ENCODE measurements around the gene PTPRN2. TPM values are rescaled to one million over a fixed set of nuclear protein-coding genes. Genes with fewer than 3 reads are reported as not detected.
"Not testable (repeated sequence)": the region's sequence is repeated elsewhere in the genome, so short reads cannot be mapped to it uniquely, and the experiment has no call there.

The PTPRN2 gene
- total RNA-seq, 1 experiment from 2014 or later = 3.8 TPM

DNA sequence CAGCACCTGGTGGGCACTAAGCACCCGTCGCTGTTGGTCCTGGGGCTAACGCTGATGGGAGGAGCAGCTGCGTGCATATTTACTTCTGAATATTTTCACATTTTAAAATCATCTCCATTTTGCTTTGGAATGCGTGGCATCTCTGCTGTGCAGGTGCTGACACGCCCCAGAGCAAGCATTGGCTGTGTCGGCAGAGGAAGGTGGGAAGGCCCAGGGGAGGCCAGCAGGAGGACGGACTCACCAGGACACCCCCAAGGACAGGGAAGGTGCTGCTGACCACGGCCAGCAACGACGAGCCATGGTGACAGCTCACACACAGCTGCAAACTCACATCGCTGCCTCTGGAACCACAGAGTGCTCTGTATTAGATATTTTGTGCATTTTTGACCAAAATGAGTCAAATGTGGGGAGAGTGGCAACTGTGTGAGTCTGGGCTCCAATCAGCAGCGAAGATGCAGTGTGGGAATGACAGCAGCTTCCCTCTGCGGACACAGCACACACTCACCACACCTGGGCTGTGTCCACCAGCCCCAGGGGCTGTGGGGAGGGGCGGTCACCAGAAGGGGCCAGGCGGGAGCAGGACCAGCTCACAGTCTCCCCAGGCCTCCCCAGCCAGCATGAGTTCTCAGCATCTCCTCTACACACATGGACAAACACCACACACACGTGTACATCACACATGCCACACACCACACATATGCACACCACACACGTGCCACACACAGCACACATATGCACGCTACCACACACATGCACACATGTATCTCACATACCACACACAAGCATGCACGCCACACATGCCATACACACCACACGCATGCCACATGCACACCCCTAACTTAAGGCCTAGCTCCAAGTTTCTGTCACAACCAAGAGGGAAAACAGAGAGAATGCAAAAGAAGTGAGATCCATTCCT is 58.2 kb downstream of the PTPRN2 start:
- peaks cover 15% of the 10 kb centered on the region; the same call in 1 of the 2 replicates for H3K27me3 ChIP-seq
- no peaks in the 10 kb centered on the region for H3K4me1 ChIP-seq
- no peak overlapping the region for H3K4me3 ChIP-seq
- no peak for DNase-seq
- no peaks in the 10 kb centered on the region for H3K36me3 ChIP-seq
- H3K27ac ChIP-seq = no peak overlapping the region
- no peaks in the 10 kb centered on the region for H3K9me3 ChIP-seq (replicated peaks)

DNA sequence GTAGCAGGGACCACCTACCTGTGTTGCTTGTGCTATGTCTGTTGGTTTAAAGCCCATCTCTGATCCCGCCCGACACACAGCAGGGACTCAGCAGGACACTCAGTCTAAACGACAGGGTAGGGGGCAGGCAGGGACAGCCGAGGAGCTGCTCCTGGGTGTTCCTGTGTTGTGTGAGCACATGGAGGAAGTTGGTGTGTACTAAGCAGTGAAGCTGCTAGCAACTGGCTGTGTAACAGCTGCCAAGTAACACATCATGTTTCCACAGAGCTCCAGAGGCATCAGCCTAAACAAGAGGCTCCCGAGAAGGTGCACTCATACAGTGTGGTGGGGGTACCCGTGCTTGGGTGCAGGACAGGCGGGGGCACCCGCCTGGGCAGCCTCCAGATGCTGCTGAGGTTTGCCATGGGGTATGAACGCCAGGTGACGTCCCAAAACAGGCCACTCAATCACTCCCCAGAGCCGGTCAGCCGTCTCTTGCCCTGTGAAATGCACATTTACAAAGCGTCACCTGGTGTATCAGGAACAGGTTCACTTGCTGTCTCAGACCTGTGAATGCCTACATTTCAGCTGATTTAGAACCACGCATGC is 59.6 kb downstream of the PTPRN2 start:
- DNase-seq = no peak
- Histone ChIP-seq H3K27me3 (peaks cover 15% of the 10 kb centered on the region; the same call in 1 of the 2 replicates), H3K9me3 (replicated peaks) (no peaks in the 10 kb centered on the region)

DNA sequence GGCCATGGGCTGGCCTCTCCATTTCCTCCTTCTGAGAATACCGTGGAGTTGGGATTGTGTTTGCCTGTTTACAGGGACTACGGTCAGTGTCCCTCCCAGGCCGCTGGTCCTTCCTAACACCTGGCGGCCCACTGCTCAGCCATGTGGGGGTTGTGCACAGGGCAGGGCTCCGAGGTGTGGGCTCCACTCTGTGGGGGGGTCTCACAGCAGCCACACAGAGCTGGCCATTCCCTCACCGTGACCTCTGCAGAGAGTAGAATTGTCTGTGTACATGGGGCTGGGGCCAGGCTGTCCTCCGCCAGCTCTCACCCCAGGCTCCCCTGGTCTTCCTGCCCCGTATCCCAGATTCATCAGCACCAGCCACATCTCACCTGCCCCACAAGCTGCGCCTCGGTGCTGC is 60.1 kb downstream of the PTPRN2 start:
- Histone ChIP-seq H3K9me3 (replicated peaks) (no peaks in the 10 kb centered on the region), H3K27ac (no peak overlapping the region), H3K36me3 (no peaks in the 10 kb centered on the region), H3K27me3 (peaks cover 15% of the 10 kb centered on the region; the same call in 1 of the 2 replicates), H3K4me3 (no peak overlapping the region), H3K4me1 (no peaks in the 10 kb centered on the region)
- DNase-seq = no peak

More for the DNA sequence above, 59.6 kb downstream of the PTPRN2 start:
- no peak overlapping the region for H3K4me3 ChIP-seq
- no peak overlapping the region for H3K27ac ChIP-seq
- no peaks in the 10 kb centered on the region for H3K36me3 ChIP-seq
- no peaks in the 10 kb centered on the region for H3K4me1 ChIP-seq

DNA sequence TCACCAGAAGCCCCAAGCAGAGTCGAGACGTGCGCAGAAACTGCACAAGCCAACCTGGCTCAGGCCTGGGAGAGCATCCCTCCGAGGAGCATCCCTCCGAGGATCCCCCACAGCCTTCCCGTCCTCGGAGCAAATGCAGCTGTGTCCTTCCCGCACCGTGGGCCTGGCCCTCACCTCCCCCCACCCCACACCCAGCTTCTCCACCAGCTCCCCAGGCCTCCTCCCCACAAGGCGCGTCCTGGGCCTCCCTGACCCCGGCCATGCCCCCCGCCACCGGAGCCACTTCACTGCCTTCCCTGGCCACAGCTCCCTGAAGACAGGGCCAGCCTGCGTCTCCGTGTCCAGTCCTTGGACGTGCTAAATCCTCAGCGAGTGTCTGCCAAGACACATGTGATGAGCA is 60.6 kb downstream of the PTPRN2 start:
- no peaks in the 10 kb centered on the region for H3K4me1 ChIP-seq
- H3K4me3 ChIP-seq = no peak overlapping the region
- H3K27ac ChIP-seq = no peak overlapping the region
- H3K9me3 ChIP-seq (replicated peaks) = no peaks in the 10 kb centered on the region
- peaks cover 15% of the 10 kb centered on the region; the same call in 1 of the 2 replicates for H3K27me3 ChIP-seq
- no peak for DNase-seq
- H3K36me3 ChIP-seq = no peaks in the 10 kb centered on the region

DNA sequence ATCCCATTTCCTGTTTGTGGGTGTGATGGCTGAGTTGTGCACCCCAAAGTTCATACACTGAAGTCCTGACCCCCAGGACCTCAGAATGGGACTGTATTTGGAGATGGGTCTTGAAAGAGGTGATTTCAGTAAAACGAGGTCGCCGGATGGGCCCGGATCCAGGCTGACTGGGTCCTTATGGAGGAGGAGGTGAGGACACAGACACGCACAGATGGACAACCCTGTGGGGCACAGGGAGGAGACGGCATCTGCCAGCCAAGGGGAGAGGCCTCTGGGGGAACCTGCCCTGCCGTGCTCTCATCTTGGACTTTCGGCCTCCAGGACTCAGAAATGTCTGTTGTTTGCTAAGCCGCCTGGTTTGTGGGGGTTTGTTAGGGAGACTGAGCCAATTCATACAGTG is 61.1 kb downstream of the PTPRN2 start:
- DNase-seq = no peak
- Histone ChIP-seq H3K9me3 (replicated peaks) (no peaks in the 10 kb centered on the region), H3K27me3 (peaks cover 15% of the 10 kb centered on the region; the same call in 1 of the 2 replicates), H3K36me3 (no peaks in the 10 kb centered on the region), H3K4me1 (no peaks in the 10 kb centered on the region), H3K4me3 (no peak overlapping the region), H3K27ac (no peak overlapping the region)

DNA sequence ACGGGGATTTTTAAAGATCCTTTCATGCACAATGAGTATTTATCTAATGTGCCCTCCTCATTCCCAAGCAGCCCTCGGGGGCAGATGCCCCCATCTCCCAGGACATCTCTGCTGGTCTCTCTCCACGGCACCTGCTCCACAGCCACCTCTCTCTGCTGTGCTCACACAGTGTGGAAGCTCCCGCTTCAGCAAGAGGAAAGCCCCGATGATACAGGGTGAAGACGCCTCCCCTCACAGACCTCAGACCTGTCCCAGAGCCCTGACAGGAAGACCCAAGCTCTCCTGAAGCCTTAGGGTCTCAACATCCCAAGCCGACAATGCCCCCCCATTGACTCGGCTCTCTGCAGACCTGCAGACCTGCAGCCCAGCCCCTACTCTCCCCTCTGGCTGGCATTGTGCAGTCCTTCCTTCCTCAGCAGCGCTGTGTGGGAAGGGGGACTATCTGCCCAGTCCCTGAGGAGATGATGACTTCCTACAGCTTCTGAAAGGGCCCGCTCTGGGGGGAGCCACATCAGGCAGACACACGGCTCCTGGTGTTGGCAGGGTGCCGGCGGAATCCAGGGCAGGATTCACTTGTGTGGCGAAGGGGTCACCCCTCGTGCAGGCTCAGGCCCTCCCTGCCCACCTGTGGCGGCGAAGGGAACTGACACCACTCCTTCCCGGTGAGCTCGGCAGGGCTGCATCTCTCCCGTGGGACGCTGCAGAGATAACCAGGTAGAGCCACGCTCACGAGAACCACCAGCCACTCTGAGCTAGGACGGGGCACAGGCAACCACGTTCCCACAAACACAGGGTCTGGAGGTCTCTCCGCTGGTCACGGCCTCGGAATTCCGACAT is 61.8 kb downstream of the PTPRN2 start:
- Histone ChIP-seq H3K4me3 (no peak overlapping the region), H3K36me3 (no peaks in the 10 kb centered on the region), H3K27me3 (peaks cover 16% of the 10 kb centered on the region; the same call in 1 of the 2 replicates), H3K9me3 (replicated peaks) (no peaks in the 10 kb centered on the region), H3K4me1 (no peaks in the 10 kb centered on the region), H3K27ac (no peak overlapping the region)
- DNase-seq = no peak

DNA sequence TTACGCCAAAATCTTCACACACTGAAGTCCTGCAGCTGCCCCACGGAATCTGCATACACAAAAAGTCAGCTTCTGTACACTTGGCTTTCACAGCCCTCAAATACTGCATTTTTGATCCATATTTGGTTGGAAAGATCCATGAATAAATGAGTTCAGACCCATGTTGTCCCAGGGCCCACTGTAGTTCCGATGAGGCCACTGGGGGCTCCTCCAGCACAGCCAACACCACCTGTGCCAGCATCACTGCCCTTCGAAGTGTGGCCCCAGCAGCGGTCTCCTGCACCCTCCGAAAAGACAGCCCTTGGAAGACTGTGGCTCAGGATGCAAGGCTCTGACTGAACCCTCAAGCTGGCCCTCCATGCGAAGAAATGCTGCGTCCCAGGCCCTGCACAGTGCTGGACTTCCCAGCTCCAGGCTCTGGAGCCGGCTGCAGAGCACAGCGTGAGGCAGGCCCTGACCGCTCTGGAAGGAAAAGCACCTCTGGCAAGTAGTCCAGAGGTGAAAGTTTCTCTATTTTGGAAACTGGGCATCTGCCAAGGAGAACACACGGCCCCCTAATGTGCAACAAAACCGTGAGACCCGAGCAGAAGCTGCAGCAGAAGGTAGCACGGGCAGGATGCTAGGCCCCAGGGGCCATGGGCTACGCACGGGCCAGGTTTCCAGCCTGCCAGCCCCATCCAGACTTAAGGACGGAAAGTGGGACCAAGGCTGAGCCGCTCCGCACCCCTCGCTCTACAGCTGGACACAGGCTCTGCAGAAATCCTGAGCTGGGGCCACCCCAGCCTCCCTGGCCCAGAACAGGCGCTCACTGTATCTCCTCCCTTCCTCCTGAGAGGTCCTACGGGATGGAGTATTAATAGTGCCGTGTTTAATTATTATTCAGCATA is 62.6 kb downstream of the PTPRN2 start:
- no peaks in the 10 kb centered on the region for H3K4me1 ChIP-seq
- H3K36me3 ChIP-seq = no peaks in the 10 kb centered on the region
- H3K9me3 ChIP-seq (replicated peaks) = no peaks in the 10 kb centered on the region
- DNase-seq = no peak
- no peak overlapping the region for H3K4me3 ChIP-seq
- H3K27ac ChIP-seq = no peak overlapping the region
- peaks cover 21% of the 10 kb centered on the region; the same call in 1 of the 2 replicates for H3K27me3 ChIP-seq

DNA sequence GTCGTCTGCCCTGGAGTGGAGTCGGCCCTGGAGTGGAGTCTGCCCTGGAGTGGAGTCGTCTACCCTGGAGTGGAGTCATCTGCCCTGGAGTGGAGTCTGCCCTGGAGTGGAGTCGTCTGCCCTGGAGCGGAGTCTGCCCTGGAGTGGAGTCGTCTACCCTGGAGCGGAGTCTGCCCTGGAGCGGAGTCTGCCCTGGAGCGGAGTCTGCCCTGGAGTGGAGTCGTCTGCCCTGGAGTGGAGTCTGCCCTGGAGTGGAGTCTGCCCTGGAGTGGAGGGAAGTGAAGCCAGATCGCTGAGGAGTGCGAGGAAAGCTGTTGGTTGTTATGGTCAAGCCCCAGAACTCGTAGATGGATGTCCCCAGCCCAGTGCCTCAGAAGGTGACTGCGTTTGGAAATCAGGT is 63.3 kb downstream of the PTPRN2 start:
- H3K4me1 ChIP-seq; DNase-seq; H3K36me3 ChIP-seq; H3K4me3 ChIP-seq; H3K9me3 ChIP-seq (replicated peaks); H3K27ac ChIP-seq: not testable (repeated sequence)
- H3K27me3 ChIP-seq = peaks cover 24% of the 10 kb centered on the region

DNA sequence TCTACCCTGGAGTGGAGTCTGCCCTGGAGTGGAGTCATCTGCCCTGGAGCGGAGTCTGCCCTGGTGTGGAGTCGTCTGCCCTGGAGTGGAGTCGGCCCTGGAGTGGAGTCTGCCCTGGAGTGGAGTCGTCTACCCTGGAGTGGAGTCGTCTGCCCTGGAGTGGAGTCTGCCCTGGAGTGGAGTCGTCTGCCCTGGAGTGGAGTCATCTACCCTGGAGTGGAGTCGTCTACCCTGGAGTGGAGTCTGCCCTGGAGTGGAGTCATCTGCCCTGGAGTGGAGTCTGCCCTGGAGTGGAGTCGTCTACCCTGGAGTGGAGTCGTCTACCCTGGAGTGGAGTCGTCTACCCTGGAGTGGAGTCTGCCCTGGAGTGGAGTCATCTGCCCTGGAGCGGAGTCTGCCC is 63.7 kb downstream of the PTPRN2 start:
- H3K9me3 ChIP-seq (replicated peaks); H3K27ac ChIP-seq; H3K4me3 ChIP-seq; DNase-seq; H3K4me1 ChIP-seq; H3K36me3 ChIP-seq: not testable (repeated sequence)
- peaks cover 24% of the 10 kb centered on the region for H3K27me3 ChIP-seq

DNA sequence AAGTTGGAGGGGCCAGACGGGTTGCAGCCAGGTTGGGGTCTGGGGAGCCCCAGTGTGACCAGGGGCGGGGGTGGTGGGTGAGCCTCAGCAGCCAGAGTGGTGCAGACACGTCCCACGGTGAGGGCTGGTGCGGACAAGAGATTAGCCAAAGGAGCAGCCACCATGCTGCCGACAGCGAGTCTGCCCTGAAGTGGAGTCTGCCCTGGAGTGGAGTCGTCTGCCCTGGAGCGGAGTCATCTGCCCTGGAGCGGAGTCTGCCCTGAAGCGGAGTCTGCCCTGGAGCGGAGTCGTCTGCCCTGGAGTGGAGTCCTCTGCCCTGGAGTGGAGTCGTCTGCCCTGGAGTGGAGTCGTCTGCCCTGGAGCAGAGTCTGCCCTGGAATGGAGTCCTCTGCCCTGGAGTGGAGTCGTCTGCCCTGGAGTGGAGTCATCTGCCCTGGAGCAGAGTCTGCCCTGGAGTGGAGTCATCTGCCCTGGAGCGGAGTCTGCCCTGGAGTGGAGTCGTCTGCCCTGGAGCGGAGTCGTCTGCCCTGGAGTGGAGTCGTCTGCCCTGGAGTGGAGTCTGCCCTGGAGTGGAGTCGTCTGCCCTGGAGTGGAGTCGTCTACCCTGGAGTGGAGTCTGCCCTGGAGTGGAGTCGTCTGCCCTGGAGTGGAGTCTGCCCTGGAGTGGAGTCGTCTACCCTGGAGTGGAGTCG is 64.3 kb downstream of the PTPRN2 start:
- H3K36me3 ChIP-seq; H3K9me3 ChIP-seq (replicated peaks): not testable (repeated sequence)
- H3K27me3 ChIP-seq = peaks cover 27% of the 10 kb centered on the region

DNA sequence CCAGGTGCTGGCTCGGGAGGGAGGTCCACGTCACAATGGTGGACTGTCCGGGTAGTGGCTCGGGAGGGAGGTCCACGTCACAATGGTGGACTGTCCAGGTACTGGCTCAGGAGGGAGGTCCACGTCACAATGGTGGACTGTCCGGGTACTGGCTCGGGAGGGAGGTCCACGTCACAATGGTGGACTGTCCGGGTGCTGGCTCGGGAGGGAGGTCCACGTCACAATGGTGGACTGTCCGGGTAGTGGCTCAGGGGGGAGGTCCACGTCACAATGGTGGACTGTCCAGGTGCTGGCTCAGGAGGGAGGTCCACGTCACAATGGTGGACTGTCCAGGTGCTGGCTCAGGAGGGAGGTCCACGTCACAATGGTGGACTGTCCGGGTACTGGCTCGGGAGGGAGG is 65.8 kb downstream of the PTPRN2 start:
- H3K9me3 ChIP-seq (replicated peaks); H3K27ac ChIP-seq; DNase-seq; H3K4me3 ChIP-seq; H3K4me1 ChIP-seq; H3K36me3 ChIP-seq: not testable (repeated sequence)
- H3K27me3 ChIP-seq = peaks cover 21% of the 10 kb centered on the region

More for the DNA sequence above, 64.3 kb downstream of the PTPRN2 start:
- not testable (repeated sequence) for H3K4me1 ChIP-seq, DNase-seq, H3K27ac ChIP-seq, H3K4me3 ChIP-seq

DNA sequence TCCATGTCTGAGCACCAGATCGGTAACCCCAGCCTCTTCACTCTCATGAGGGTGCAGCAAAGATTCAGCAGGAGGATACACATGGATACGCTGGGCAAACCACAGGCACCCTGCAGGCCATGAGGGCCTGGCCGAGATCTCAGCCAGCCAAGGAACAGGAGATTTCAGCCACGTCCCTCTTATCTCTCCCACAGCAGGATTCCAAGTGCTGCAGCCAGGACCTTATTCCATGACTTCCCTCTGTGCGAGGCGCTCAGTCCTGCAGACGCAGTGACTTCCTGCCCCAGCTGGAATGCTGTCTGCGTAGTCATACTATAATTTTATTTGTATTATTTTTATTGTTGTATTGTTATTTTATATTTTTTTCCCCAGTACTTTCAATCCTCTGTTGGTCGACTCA is 66.8 kb downstream of the PTPRN2 start:
- DNase-seq = no peak
- no peaks in the 10 kb centered on the region for H3K9me3 ChIP-seq (replicated peaks)
- H3K4me1 ChIP-seq = no peaks in the 10 kb centered on the region
- H3K4me3 ChIP-seq = no peak overlapping the region
- peaks cover 21% of the 10 kb centered on the region for H3K27me3 ChIP-seq
- no peak overlapping the region for H3K27ac ChIP-seq
- no peaks in the 10 kb centered on the region for H3K36me3 ChIP-seq

DNA sequence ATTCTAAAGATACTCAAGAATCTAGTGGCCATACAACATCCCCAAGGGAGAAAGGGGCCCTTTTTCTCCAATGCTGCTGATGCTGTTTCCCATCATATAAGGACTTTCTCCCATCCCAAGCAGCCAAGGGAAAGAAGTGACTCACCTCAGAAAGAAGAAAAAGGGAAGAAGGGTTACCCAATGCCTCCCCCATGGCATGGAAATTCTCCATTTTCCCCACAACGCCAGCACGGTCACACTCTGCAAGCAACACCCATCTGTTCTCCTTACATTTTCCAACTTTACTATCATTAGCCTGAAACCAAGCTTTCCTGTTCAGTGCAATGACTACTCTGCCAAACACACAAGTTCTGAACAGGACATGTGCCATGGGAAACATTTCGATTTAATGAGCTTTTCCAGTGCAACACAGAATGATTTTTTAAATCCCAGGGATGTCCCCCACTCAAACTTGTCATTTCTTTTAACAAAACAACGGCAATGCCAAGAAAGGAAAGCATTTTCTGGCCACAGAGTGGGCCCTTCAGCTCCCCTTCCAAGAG is 67.9 kb downstream of the PTPRN2 start:
- Histone ChIP-seq H3K9me3 (replicated peaks) (no peaks in the 10 kb centered on the region), H3K27ac (no peak overlapping the region), H3K4me3 (no peak overlapping the region), H3K27me3 (peaks cover 21% of the 10 kb centered on the region), H3K36me3 (no peaks in the 10 kb centered on the region), H3K4me1 (no peaks in the 10 kb centered on the region)
- no peak for DNase-seq
